ENCODE data around the gene SELENON. TPM values are rescaled to one million over a fixed set of nuclear protein-coding genes. Genes with fewer than 3 reads are reported as not detected.

The SELENON gene
- total RNA-seq, 1 donor from 2014 or later: 64.1 TPM

- Histone ChIP-seq H3K9ac (ENCODE audit: low read length) (no peak overlapping the region), H4K20me1 (ENCODE audit: insufficient read depth, low read length) (no peaks in the 10 kb centered on the region), H3K4me3 (ENCODE audit: insufficient read depth, low read depth, low read length) (no peak overlapping the region), H3K36me3 (ENCODE audit: insufficient read depth, low read length) (no peaks in the 10 kb centered on the region), H3K4me2 (ENCODE audit: low read length) (no peak overlapping the region), H3K27me3 (ENCODE audit: insufficient read depth, low read length) (no peaks in the 10 kb centered on the region), H3K9me3 (ENCODE audit: insufficient read depth, low read depth, low read length) (no peaks in the 10 kb centered on the region), H3K4me1 (ENCODE audit: insufficient read depth, low read length) (peaks cover 2% of the 10 kb centered on the region), H3K79me2 (ENCODE audit: insufficient read depth, low read length) (no peaks in the 10 kb centered on the region), H2AFZ (ENCODE audit: low read depth, low read length) (no peak overlapping the region), H3K27ac (ENCODE audit: low read depth, low read length) (no peak overlapping the region)
- FAIRE-seq: no peak
- DNase-seq (ENCODE audit: low read depth): no peak
- H3K9me3 Mint-ChIP-seq (ENCODE audit: unreplicated experiment): no peaks in the 10 kb centered on the region
- peaks cover 5% of the 10 kb centered on the region for H3K4me1 Mint-ChIP-seq (ENCODE audit: low read depth, unreplicated experiment)
- no peak for TF ChIP-seq EZH2 (IDR thresholded peaks at IDR 0.05; ENCODE audit: insufficient read depth, low read length)
- no peak for TF ChIP-seq CTCF (IDR thresholded peaks at IDR 0.05; ENCODE audit: insufficient read depth, low read depth, low read length)
- H3K4me3 Mint-ChIP-seq (ENCODE audit: unreplicated experiment): no peak overlapping the region
- H3K27ac Mint-ChIP-seq (ENCODE audit: unreplicated experiment): no peak overlapping the region
- H3K36me3 Mint-ChIP-seq (ENCODE audit: low read depth, unreplicated experiment): no peaks in the 10 kb centered on the region
- peaks cover 36% of the 10 kb centered on the region for H3K27me3 Mint-ChIP-seq (ENCODE audit: low read depth, unreplicated experiment)
Observed at GRCh38 chr1:25780318-25781129, 19.5 kb upstream of the SELENON start.

GRCh38 chr1:25781130-25781433, 18.9 kb upstream of the SELENON start:
- peaks cover 36% of the 10 kb centered on the region for H3K27me3 Mint-ChIP-seq (ENCODE audit: low read depth, unreplicated experiment)
- Histone ChIP-seq H3K27me3 (ENCODE audit: insufficient read depth, low read length) (no peaks in the 10 kb centered on the region), H3K9me3 (ENCODE audit: insufficient read depth, low read depth, low read length) (no peaks in the 10 kb centered on the region), H3K27ac (ENCODE audit: low read depth, low read length) (no peak overlapping the region), H3K9ac (ENCODE audit: low read length) (no peak overlapping the region), H4K20me1 (ENCODE audit: insufficient read depth, low read length) (no peaks in the 10 kb centered on the region), H3K79me2 (ENCODE audit: insufficient read depth, low read length) (no peaks in the 10 kb centered on the region), H3K4me1 (ENCODE audit: insufficient read depth, low read length) (peaks cover 2% of the 10 kb centered on the region), H2AFZ (ENCODE audit: low read depth, low read length) (no peak overlapping the region), H3K4me2 (ENCODE audit: low read length) (no peak overlapping the region), H3K4me3 (ENCODE audit: insufficient read depth, low read depth, low read length) (no peak overlapping the region), H3K36me3 (ENCODE audit: insufficient read depth, low read length) (no peaks in the 10 kb centered on the region)
- H3K4me3 Mint-ChIP-seq (ENCODE audit: unreplicated experiment): no peak overlapping the region
- H3K27ac Mint-ChIP-seq (ENCODE audit: unreplicated experiment): no peak overlapping the region
- FAIRE-seq (no peak), DNase-seq (ENCODE audit: low read depth) (no peak)
- no peak for TF ChIP-seq EZH2 (IDR thresholded peaks at IDR 0.05; ENCODE audit: insufficient read depth, low read length)
- no peak for TF ChIP-seq CTCF (IDR thresholded peaks at IDR 0.05; ENCODE audit: insufficient read depth, low read depth, low read length)
- H3K9me3 Mint-ChIP-seq (ENCODE audit: unreplicated experiment): no peaks in the 10 kb centered on the region
- H3K36me3 Mint-ChIP-seq (ENCODE audit: low read depth, unreplicated experiment): no peaks in the 10 kb centered on the region
- H3K4me1 Mint-ChIP-seq (ENCODE audit: low read depth, unreplicated experiment): peaks cover 4% of the 10 kb centered on the region

- Histone ChIP-seq H4K20me1 (ENCODE audit: insufficient read depth, low read length) (no peaks in the 10 kb centered on the region), H3K4me1 (ENCODE audit: insufficient read depth, low read length) (peaks cover 14% of the 10 kb centered on the region), H3K4me3 (ENCODE audit: insufficient read depth, low read depth, low read length) (no peak overlapping the region), H3K27ac (ENCODE audit: low read depth, low read length) (no peak overlapping the region), H3K4me2 (ENCODE audit: low read length) (no peak overlapping the region), H3K9ac (ENCODE audit: low read length) (no peak overlapping the region), H2AFZ (ENCODE audit: low read depth, low read length) (no peak overlapping the region), H3K79me2 (ENCODE audit: insufficient read depth, low read length) (no peaks in the 10 kb centered on the region), H3K27me3 (ENCODE audit: insufficient read depth, low read length) (no peaks in the 10 kb centered on the region), H3K9me3 (ENCODE audit: insufficient read depth, low read depth, low read length) (no peaks in the 10 kb centered on the region), H3K36me3 (ENCODE audit: insufficient read depth, low read length) (no peaks in the 10 kb centered on the region)
- H3K36me3 Mint-ChIP-seq (ENCODE audit: low read depth, unreplicated experiment): no peaks in the 10 kb centered on the region
- no peak for FAIRE-seq
- DNase-seq (ENCODE audit: low read depth): no peak
- H3K9me3 Mint-ChIP-seq (ENCODE audit: unreplicated experiment): no peaks in the 10 kb centered on the region
- H3K27me3 Mint-ChIP-seq (ENCODE audit: low read depth, unreplicated experiment): peaks cover 32% of the 10 kb centered on the region
- H3K4me1 Mint-ChIP-seq (ENCODE audit: low read depth, unreplicated experiment): peaks cover 15% of the 10 kb centered on the region
- no peak overlapping the region for H3K27ac Mint-ChIP-seq (ENCODE audit: unreplicated experiment)
- H3K4me3 Mint-ChIP-seq (ENCODE audit: unreplicated experiment): no peak overlapping the region
- TF ChIP-seq EZH2 (IDR thresholded peaks at IDR 0.05; ENCODE audit: insufficient read depth, low read length): no peak
- no peak for TF ChIP-seq CTCF (IDR thresholded peaks at IDR 0.05; ENCODE audit: insufficient read depth, low read depth, low read length)
Observed at GRCh38 chr1:25782608-25783201, 17.3 kb upstream of the SELENON start.
